T-helper 2 cell treated with Interferon-gamma antibody and Interleukin-4, amounts not matched to agents 100 ng/mL and 5 ng/mL, for 36 hours (primary cell): ENCODE data around the gene SPEM3. TPM values are rescaled to one million over a fixed set of nuclear protein-coding genes. Genes with fewer than 3 reads are reported as not detected.

ENCODE experiments used
- intact Hi-C: fragments of 100-400 bp; cut with micrococcal nuclease; formaldehyde crosslinking; loops from one replicate; pipeline ENCODE4 v1.15.1; 2023
- total RNA-seq: library from RNA; stranded (reverse); gene quantifications from 2 replicates; pipeline ENCODE4 v1.2.3, GENCODE V29; 2022

Gene SPEM3
- total RNA-seq, 1 donor from 2014 or later = not detected

DNA sequence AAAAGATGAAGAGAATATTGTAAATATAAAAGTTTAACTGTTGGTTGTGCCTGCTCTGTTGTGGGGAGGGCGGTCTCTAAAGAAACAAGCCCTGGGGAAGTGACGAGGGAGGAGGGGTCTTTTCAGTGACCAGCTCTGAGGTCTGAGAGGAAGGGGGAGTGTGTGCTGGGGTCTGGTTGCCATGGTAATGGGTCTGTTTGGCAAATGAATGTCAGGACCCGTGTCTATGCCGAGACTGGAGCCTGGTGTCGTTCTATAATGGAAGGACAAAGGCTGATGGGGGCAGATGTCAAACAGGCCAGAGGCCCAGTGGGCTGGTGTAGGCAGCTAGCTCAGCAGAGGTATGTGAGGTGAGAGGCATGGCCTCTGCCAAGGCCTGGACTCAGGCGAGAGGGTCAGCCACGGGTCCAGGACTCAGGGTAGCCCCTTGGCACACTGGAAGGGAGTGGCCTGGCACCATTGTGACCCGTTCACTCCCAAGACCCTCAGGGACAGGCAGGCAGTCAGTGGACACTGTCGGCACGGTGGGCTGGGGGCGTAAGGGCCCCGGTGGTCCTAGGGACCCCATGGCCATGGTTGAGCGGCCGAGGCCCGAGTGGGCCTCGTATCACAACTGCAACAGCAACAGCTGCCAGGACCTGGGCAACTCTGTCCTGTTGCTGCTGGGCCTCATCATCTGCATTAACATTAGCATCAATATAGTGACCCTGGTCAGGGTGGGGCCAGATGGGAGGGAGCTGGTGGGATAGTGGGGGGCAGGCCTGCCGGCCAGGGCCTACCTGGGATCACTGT, 8.6 kb upstream of the SPEM3 start, which contains the start of gene SPEM1:
Gene SPEM1, plus strand, starts transcription at position 506 of the 792 bp plus-strand sequence. Its CDS starts 61 bp downstream, at position 567.
- intact Hi-C loops = no loop called here

DNA sequence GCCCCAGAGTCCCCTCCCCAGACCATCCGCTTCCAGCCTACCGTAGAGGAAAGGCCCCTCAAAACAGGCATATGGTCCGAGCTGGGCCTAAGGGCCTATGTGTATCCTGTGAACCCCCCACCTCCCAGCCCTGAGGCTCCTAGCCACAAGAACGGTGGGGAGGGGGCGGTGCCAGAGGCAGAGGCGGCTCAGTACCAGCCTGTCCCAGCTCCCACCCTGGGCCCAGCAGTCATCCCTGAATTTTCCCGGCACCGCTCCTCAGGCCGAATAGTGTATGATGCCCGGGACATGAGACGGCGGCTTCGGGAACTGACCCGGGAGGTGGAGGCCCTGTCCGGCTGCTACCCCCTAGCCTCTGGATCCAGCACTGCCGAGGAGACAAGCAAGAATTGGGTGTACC, 7.5 kb upstream of the SPEM3 start:
- intact Hi-C loops = no loop called here

DNA sequence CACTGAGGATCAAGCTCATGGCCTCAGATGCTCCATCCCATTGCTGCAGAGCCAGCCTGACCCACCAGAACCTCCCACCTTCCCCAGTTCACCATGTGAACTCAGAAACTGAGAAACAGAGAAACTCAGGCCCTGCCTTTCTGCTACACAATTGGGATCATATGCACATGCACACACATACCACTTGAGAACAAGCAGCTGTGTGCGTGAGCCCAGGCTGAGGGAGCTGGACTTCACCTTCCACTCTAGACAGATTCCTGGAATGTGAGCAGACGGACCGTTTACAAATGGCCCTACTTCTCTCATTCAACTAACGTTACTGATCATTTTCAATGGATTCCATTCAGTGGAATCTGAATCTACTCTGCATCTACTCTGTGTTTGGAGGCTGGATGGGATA, 5.0 kb upstream of the SPEM3 start:
- intact Hi-C loops = no loop called here

DNA sequence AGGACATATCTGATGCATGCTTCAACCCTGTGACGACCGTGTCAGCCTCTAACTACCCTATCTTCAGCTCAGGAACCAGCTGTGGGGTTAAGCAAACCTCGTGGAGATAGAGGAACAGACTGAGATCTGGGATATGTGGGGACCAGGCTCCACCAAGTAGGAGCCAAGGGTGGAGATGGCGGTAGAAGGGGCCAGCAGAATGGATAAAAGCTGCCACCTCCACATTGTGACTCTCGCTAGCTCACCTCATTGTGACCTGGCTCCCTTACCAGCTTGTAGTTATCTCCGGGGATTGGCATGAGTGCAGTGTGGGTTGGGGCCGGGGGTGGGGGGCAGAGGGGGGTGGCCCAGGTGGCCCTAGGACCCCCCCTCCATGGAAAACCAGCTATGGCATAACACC, 3.3 kb upstream of the SPEM3 start, which contains the start of gene SPEM2:
Gene SPEM2, plus strand, starts transcription at position 301 of the 400 bp plus-strand sequence. Its CDS starts 73 bp downstream, at position 374.
- intact Hi-C loops = no loop called here

DNA sequence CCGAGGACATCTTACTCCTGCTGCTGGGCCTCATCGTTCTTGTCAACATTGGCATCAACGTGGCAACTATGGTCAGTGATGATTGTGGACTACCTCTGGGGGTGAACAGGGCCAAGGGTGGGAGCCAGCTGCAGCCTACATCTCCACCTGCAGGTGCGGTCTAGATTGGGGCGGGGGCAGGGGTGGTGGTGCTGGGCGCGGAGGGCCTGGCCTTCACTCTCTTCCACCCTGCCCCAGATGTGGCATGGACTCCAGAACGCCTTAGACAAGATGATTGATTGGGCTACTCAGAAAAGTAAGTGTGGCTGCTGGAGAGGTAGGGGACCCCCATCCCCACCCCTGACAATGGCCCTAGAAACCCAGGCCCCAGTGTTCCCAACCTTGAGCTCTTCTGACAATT, 2.9 kb upstream of the SPEM3 start:
- intact Hi-C loops = no loop called here

DNA sequence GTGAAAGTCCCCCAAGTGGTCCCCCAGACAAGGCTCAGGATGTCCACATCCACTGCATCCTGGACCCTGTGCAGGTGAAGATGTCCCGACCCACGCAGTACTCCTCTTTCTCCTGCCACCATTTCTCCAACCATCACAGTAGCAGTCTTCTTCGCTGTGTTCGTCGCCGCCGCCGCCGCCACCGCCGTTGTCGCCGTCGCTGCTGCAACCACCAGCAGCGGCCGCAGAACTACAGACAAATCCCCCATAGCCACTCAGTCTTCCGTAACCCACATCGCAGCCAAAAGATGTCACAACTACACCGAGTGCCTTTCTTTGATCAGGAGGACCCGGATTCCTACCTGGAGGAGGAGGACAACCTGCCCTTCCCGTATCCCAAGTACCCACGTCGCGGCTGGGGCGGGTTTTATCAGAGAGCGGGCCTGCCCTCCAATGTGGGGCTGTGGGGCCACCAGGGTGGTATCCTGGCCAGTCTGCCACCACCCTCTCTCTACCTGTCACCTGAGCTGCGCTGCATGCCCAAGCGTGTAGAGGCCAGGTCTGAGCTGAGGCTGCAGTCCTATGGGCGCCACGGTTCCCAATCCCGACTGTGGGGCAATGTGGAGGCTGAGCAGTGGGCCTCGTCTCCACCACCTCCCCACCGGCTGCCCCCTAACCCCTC, 2.3 kb upstream of the SPEM3 start:
- intact Hi-C loops = no loop called here

DNA sequence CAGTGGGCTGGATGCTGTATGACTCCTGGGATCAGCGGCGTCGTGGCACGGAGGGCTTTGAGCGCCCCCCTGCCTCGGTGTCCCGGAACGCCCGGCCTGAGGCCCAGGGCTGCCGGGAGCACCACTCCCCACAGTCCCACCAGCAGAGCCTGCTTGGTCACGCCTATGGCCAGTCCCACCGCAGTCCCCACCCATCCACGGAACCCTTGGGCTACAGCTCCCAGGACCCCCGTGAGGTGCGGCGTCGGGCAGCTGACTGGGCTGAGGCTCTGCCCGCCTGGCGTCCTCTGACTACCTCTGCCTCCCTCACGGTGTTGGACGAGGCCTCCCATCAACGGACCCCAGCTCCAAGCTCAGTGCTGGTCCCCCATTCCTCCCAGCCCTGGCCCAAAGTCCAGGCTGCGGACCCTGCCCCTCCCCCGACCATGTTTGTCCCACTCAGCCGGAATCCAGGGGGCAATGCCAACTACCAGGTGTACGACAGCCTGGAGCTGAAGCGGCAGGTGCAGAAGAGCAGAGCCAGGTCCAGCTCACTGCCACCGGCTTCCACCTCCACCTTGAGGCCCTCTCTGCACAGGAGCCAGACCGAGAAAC, 1.7 kb upstream of the SPEM3 start:
- intact Hi-C loops = no loop called here

DNA sequence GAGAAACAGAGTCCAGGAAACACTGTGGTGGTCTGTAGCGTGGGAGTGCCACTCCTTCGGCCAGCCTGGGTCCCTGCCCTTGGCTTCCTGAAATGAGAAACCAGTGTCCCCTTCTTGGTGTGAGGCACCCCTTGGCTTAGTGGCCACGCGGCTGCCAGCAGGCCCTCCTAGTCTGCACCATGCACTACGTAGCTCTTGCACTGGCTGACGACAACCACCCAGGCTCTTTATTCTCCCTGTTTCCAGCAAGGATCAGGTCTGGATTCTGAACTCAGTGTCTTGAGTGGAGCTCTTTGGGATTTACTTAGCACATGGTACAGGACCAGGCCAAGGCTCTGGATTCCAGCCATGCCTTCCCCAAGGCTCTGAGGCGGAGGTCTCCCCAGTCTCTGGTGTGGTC, 1.1 kb upstream of the SPEM3 start:
- intact Hi-C loops = no loop called here

DNA sequence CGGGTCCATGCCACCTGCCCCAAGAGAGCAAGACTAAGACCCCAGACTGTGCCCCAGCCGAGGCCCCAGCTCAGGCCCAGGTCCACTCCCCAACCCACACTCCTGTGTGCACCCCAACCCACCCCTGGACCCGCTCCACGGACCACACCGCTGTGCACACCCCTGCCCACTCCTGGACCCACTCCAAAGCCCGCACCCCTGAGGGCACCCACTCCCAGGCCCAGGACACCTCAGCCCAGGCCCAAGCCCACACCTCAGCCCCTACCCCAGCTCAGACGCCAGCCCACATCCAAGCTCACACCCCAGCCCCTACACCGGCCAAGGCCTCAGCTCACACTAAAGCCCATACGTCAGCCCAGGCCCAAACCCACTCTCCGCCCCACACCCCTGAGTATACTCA, 1.1 kb downstream of the SPEM3 start:
- intact Hi-C loops = no loop called here

DNA sequence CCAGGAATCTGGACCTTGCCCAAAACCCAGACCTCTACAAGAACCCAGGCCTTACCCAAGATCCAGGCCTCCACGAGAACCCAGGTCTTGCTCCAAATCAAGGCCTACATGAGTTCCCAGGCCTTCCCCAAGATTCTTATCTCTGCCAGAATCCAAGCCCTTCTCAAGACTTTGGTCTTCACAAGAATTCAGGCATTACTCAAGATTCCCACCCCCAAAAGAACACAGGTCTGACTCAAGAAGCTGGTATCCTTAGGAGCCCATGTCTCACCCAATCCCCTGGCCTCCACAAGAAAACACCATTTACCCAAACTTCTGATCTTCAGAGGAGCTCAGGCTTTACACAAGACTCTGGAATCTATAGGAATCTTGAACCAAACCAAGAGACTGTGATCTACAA, 2.6 kb downstream of the SPEM3 start:
- intact Hi-C loops = no loop called here

DNA sequence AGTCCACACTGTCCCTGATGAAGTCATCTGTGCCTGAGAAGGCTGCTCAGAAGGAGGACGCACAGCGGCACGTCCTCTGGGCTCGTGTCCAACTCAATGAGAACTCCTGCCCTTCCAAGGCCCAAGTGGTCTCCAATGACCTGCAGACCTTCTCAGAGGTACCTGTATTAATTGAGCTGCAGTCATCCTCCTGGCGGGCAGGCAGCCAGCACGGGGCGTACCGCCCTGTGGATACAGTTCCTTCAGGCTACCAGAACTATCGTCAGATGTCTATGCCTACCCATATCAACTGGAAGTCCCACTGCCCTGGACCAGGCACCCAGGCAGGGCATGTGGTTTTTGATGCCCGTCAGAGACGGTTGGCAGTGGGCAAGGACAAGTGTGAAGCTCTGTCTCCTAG, 3.6 kb downstream of the SPEM3 start:
- intact Hi-C loops = no loop called here

DNA sequence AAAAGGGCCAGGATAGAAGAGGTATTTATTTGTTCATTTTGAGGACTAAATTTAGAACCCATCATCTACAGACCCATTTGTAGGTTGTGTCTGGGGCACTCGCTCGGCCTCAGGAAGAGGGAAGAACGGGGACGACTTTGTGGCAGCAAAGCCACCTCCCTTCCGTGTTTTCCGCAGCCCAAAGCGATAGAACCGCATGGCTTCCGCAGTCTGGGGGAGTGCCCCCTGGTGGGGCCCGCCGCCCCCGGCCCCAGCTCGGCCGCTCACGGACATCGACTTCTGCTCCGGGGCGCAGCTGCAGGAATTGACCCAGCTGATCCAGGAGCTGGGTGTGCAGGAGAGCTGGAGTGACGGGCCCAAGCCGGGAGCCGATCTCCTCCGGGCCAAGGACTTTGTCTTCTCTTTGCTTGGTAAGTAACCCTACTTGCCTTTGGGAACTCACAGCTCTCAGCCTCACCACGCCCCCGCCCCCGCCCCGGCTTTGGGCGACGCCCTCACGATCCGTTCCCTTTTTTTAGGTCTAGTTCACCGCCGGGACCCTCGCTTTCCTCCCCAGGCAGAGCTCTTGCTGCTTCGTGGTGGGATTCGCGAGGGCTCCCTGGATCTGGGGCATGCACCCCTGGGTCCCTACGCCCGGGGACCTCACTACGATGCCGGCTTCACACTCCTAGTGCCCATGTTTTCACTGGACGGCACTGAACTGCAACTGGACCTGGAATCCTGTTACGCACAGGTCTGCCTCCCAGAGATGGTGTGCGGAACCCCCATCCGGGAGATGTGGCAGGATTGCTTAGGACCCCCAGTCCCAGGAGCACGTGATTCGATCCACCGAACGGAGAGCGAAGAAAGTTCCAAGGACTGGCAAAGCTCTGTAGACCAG, 7.3 kb downstream of the SPEM3 start:
- intact Hi-C loops = loop anchor here (1.0 to 5.0 kb wide), 9 partner anchors 19 to 252 kb away; partner anchors contain the start of genes CTDNEP1, EIF5A, ELP5 and NEURL4

DNA sequence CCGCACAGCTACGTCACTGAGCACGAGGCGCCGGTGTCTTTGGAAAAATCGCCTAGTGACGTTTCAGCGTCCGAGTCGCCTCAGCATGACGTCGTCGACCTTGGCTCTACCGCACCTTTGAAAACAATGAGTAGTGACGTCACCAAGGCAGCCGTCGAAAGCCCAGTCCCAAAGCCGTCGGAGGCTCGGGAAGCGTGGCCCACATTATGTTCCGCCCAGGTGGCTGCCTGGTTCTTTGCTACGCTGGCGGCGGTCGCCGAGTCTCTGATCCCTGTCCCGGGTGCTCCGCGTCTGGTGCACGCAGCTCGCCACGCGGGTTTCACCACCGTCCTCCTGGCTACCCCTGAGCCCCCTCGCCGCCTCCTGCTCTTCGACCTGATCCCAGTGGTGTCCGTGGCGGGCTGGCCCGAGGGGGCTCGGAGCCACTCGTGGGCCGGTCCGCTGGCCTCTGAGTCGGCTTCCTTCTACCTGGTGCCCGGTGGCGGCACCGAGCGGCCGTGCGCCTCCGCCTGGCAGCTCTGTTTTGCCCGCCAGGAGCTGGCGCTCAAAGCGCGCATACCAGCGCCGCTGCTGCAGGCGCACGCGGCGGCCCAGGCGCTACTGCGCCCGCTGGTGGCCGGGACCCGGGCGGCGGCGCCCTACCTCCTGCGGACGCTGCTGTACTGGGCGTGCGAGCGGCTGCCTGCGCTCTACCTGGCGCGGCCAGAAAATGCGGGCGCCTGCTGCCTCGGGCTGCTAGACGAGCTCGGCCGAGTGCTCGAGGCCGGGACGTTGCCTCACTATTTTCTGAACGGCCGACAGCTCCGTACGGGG, 8.1 kb downstream of the SPEM3 start:
- intact Hi-C loops = loop anchor here (1.0 to 5.0 kb wide), 3 partner anchors 109 to 184 kb away; partner anchors contain the start of genes CTDNEP1, ELP5, NEURL4 and SENP3

DNA sequence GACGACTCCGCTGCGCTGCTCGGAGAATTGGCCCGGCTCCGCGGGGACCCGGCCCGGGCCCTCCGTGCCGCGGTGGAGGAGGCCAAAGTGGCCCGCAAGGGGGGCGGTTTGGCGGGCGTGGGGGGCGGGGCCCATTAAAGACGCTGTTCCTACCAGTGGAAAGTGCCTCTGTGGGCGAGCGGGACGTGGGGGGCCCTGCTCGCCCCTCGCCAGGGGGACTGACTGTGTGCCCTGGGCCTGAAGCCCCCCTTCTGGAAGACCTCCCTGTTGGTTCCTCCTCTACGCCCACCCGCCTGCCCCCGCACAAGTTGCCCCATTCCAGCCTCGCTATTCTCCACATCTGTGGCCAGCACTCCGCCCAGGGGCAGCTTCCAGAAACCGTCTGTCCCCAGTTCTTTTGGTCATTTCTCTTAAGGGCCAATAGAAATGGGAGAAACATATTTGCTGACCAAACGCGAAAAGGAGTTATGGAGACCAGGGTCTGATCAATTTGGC, 8.8 kb downstream of the SPEM3 start:
- intact Hi-C loops = loop anchor here (1.0 to 5.0 kb wide), 3 partner anchors 110 to 185 kb away; partner anchors contain the start of genes CTDNEP1, ELP5, NEURL4 and SENP3

DNA sequence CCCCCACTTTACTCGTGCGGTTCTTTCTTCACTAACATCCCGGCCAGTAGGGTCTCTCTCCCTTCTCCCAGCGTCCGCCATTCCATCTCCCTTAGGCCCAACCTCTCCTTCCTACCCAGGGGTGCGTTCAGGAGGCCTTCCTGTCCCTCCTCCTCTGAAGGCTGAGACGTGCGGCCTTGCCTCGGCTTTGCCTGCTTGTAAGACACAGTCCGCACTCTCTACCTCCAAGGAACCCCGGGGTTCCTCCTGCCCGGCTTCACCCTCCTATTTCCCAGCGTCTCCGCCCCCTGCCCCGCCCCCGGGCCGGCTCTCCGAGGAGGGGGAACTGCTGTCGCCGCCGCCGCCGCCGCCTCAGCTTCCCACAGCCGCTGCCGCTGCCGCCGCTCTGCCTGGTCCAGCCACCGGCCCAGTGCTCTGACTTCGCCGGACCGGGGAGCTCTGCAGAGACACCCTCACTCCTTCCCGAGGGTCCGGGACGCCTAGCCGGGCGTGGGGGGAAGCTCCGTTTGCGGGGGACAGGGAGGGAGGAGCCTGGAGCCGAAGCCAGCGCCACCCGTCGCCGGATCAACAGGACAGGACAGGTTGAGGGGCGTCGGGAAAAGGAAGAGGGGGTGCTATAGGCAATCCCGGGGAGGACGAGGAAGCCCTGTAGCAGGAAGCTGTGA, 9.4 kb downstream of the SPEM3 start:
- intact Hi-C loops = loop anchor here (1.0 to 5.0 kb wide), 3 partner anchors 111 to 186 kb away; partner anchors contain the start of genes CTDNEP1, ELP5, NEURL4 and SENP3

DNA sequence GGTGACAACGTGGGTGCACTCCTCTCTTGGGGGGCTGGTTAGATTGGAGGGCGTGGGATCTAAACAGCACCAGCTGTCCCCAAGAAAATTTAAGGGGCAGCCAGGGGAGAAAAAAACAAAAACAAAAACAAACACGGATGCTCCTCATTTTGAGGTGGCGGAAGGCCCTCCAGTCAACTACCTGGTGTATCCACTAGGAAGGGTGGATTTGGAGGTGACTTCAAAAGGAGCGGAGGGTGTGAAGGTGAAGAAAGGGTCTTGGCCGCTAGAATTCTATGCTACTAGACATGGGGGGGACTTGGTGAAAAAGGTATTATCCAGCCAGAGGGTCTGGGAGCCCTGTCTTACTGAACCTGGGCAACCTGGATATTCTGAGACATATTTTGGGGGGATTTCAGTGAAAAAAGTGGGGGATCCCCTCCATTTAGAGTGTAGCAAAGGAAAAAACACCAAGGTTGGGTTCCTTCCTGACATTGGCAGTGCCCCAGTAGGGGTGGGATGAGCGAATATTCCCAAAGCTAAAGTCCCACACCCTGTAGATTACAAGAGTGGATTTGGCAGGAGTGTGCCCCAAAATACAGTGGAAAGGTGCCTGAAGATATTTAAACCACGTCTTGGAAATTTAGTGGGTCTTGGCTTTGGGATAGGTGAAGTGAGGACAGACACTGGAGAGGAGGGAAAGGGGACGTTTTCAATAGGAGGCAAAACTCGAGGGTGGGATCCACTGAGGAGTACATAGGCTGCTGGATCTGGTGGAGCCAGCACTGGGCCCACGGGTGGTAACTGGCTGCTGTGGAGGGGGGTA, 10.2 kb downstream of the SPEM3 start:
- intact Hi-C loops = loop anchor here (5.0 kb wide), 2 partner anchors 112 to 187 kb away; partner anchors contain the start of genes CTDNEP1, ELP5 and NEURL4

DNA sequence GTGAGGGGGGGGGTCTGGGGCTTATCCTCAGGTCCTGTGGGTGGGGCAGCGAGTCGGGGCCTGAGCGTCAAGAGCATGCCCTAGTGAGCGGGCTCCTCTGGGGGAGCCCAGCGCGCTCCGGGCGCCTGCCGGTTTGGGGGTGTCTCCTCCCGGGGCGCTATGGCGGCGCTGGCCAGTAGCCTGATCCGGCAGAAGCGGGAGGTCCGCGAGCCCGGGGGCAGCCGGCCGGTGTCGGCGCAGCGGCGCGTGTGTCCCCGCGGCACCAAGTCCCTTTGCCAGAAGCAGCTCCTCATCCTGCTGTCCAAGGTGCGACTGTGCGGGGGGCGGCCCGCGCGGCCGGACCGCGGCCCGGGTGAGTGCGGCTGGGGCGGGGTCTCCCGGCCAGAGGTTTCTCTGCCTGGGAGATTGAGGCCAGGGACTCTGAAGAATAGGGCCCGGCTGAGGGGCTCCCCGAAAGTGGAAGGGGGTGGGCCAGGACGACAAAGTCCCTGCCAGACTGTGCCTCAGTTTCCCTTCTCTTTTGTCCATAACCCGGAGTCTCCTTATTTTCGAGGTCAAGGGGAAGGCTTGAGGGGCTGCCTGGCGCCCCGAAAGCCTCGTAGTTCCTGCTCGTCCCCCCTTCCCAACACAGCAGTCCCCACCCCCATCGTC, 10.9 kb downstream of the SPEM3 start, which contains the start of gene FGF11:
Gene FGF11, plus strand, starts transcription at position 51 of the 651 bp plus-strand sequence. Its CDS starts 109 bp downstream, at position 160.
- intact Hi-C loops = loop anchor here (5.0 kb wide), 2 partner anchors 112 to 187 kb away; partner anchors contain the start of genes CTDNEP1, ELP5 and NEURL4
